Lung (tissue), 16 donors: ENCODE results near the gene XPR1. TPM values are rescaled to one million over a fixed set of nuclear protein-coding genes. Genes with fewer than 3 reads are reported as not detected.
A peak's percentile ranks its signal among the peaks of the same experiment; 100 is the strongest.

ENCODE experiments used
- ATAC-seq: fragments of 200-7000 bp; cut with Tn5 transposase; one replicate; pipeline ENCODE4 v1.9.1; 2020; ENCODE audit warnings: moderate number of reproducible peaks; ENCODE audit not compliant: insufficient read depth, low FRiP score
- DNase-seq, 3 donors: peaks; one replicate each; pipeline ENCODE4 v3.0.0-alpha.2; 2013 to 2017
- H3K27ac ChIP-seq, 2 donors: one replicate each; pipeline ENCODE4 v1.5.1; 2013; ENCODE audit warnings: mild to moderate bottlenecking in 2 of 2, moderate library complexity in 2 of 2, control low read depth in 1 of 2, inconsistent platforms in 1 of 2, low read depth in 1 of 2, low read length in 1 of 2
- H3K27me3 ChIP-seq, 3 donors: one replicate each; pipeline ENCODE4 v1.5.1; 2013; ENCODE audit warnings: low read length in 2 of 3; ENCODE audit not compliant: control insufficient read depth in 3 of 3, insufficient read depth in 3 of 3
- H3K36me3 ChIP-seq, 4 donors: one replicate each; pipeline ENCODE4 v1.5.1; 2013; ENCODE audit warnings: low read length in 4 of 4, mild to moderate bottlenecking in 1 of 4, moderate library complexity in 1 of 4; ENCODE audit not compliant: control insufficient read depth in 4 of 4, insufficient read depth in 4 of 4
- H3K4me1 ChIP-seq, 5 donors: one replicate each; pipeline ENCODE4 v1.5.1; 2013; ENCODE audit warnings: low read length in 5 of 5, mild to moderate bottlenecking in 2 of 5, moderate library complexity in 1 of 5; ENCODE audit not compliant: control insufficient read depth in 5 of 5, insufficient read depth in 5 of 5
- H3K4me3 ChIP-seq: one replicate; pipeline ENCODE4 v1.5.1; 2013; ENCODE audit warnings: mild to moderate bottlenecking, control low read depth, moderate library complexity
- H3K9ac ChIP-seq, 2 donors: one replicate each; pipeline ENCODE4 v1.5.1; 2013; ENCODE audit warnings: low read length in 2 of 2, control low read depth in 1 of 2; ENCODE audit not compliant: insufficient read depth in 1 of 2
- H3K9me3 ChIP-seq, 4 donors: one replicate each; pipeline ENCODE4 v1.5.1; 2013; ENCODE audit warnings: low read length in 3 of 4, mild to moderate bottlenecking in 1 of 4, moderate library complexity in 1 of 4; ENCODE audit not compliant: control insufficient read depth in 4 of 4, insufficient read depth in 3 of 4
- CTCF ChIP-seq: IDR thresholded peaks from 2 replicates; pipeline ENCODE4 v1.5.1; 2012; ENCODE audit warnings: mild to moderate bottlenecking; ENCODE audit errors: control extremely low read depth, extremely low read depth
- WGBS, 2 donors: extraction: QIAGEN DNeasy Blood & Tissue Kit; methylation state at CpG; one replicate each; pipeline ENCODE4 v1.1.7; 2013; 5-methylcytosine and 5-hydroxymethylcytosine counted together
- long read RNA-seq, 5 donors: transcript quantifications; one replicate each; lab custom pipeline, GENCODE V29; 2026
- polyA plus RNA-seq, 2 donors: library from polyadenylated mRNA; stranded (reverse); fragments of 200-250 nt; gene quantifications; one replicate each; pipeline ENCODE4 v1.2.1, GENCODE V29; 2013
- total RNA-seq, 2 donors: library from RNA; depleted of rRNA in 1 of 2; stranded (reverse); fragments of >200 nt in 1 of 2; gene quantifications; one replicate each; pipeline ENCODE4 v1.2.1, GENCODE V29; 2014 to 2021
- donor health status: control.
- donor health status: control.
- donor health status: Bipolar disorder and iron deficiency.
- donor health status: healthy.
- donor health status: DM: yes; HTN: yes; CAD: no.

The XPR1 gene
- total RNA-seq (10 to 100 TPM; 29.0 to 44.0 TPM), polyA plus RNA-seq (10 to 100 TPM in 1 of 2 donors, 1 to 10 TPM in 1; 7.4 to 14.7 TPM)
- long read RNA-seq, donor 1, full-length matches to known transcripts = 6 of 6 reads
- long read RNA-seq, donor 1, partial matches to known transcripts = 0 of 6 reads
- long read RNA-seq, donor 1, other reads (novel, unspliced or antisense) = 0 of 6 reads
- long read RNA-seq, donor 2, full-length matches to known transcripts = 1 of 1 reads
- long read RNA-seq, donor 2, partial matches to known transcripts = 0 of 1 reads
- long read RNA-seq, donor 2, other reads (novel, unspliced or antisense) = 0 of 1 reads
- long read RNA-seq, donor 3 = 0 reads
- long read RNA-seq, donor 4 = 0 reads
- long read RNA-seq, donor 5, full-length matches to known transcripts = 3 of 30 reads
- long read RNA-seq, donor 5, partial matches to known transcripts = 27 of 30 reads
- long read RNA-seq, donor 5, other reads (novel, unspliced or antisense) = 0 of 30 reads

GRCh38 chr1:180631766-180632325 is at the start of gene XPR1:
TSS of gene XPR1 (plus strand) at chr1:180632022. CDS start at chr1:180632202, 180 bp downstream.
- peak within 1 kb of the TSS; percentile 81 for H3K4me3 ChIP-seq
- peaks cover 0 to 16% (median 4%) of the 10 kb centered on the region in 5 donors for H3K4me1 ChIP-seq
- H3K9me3 ChIP-seq = no peaks in the 10 kb centered on the region
- peak; percentile 100 for ATAC-seq
- H3K36me3 ChIP-seq = peaks cover 0 to 3% (median 0%) of the 10 kb centered on the region in 4 donors
- TF ChIP-seq CTCF = peak; percentile 19
- 0% methylated on average over 39 to 41 of the region's 41 CpGs for WGBS, 2 donors
- peak within 1 kb of the TSS; percentile 87 to 90 for H3K27ac ChIP-seq
- H3K27me3 ChIP-seq = no peaks in the 10 kb centered on the region
- H3K9ac ChIP-seq = peak within 1 kb of the TSS; percentile 67 to 79
- peak; percentile 99 to 100 (median 99) for DNase-seq

GRCh38 chr1:180584869-180585268 is 47.0 kb upstream of the XPR1 start:
- no peak overlapping the region for H3K27ac ChIP-seq

DNA sequence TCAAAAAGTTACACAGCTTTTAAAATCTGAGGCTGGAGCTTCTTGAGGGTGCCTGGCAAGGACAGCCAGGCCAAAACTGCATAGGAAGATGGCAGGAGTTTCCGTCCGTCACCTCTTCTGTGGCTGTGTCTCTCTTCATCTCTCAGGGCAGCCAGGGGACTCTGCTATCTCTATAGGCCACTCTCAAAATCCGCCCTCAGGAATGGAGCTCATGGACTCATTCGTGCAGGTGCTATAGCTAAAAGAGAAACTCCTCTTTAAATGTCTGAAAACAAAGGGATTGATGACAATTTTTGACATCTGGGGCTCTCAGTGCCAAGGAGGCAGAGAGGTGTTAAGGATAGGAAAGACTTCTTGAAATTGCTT is 45.8 kb upstream of the XPR1 start:
- ATAC-seq (no peak), DNase-seq (no peak)
- Histone ChIP-seq H3K4me1 (peaks cover 0 to 3% (median 0%) of the 10 kb centered on the region in 5 donors), H3K4me3 (no peak overlapping the region), H3K9me3 (peaks cover 0 to 3% (median 0%) of the 10 kb centered on the region in 4 donors), H3K9ac (no peak overlapping the region), H3K27ac (no peak overlapping the region), H3K36me3 (no peaks in the 10 kb centered on the region), H3K27me3 (no peaks in the 10 kb centered on the region)
- WGBS, 2 donors = 91 to 97% methylated on average over 4 of the region's 4 CpGs
- no peak for TF ChIP-seq CTCF

More at GRCh38 chr1:180584869-180585268, 47.0 kb upstream of the XPR1 start:
- DNase-seq (no peak), ATAC-seq (no peak)
- H3K36me3 ChIP-seq = no peaks in the 10 kb centered on the region
- 96 to 97% methylated on average over 8 of the region's 8 CpGs for WGBS, 2 donors
- no peak for TF ChIP-seq CTCF
- H3K4me3 ChIP-seq = no peak overlapping the region
- H3K9me3 ChIP-seq = peaks cover 0 to 3% (median 0%) of the 10 kb centered on the region in 4 donors
- no peak overlapping the region for H3K9ac ChIP-seq
- no peaks in the 10 kb centered on the region for H3K27me3 ChIP-seq
- H3K4me1 ChIP-seq = peaks cover 0 to 3% (median 0%) of the 10 kb centered on the region in 5 donors
